Loucy (cell line): Measurements from ENCODE around the gene SYNE2.

ENCODE experiments used
- H2AFZ ChIP-seq: fragments of 200-600 bp; sonication (generic); 2 replicates; pipeline ENCODE4 v1.6.0; 2016; ENCODE audit warnings: antibody characterized with exemption, mild to moderate bottlenecking, low read length, moderate library complexity
- H3F3A ChIP-seq: fragments of 200-600 bp; 2 replicates; pipeline ENCODE4 v1.6.0; 2016; ENCODE audit warnings: antibody characterized with exemption, low read depth, mild to moderate bottlenecking
- H3K27me3 ChIP-seq: fragments of 200-600 bp; sonication (generic); 2 replicates; pipeline ENCODE4 v1.6.1; 2014; ENCODE audit warnings: low read length, mild to moderate bottlenecking; ENCODE audit not compliant: insufficient read depth, poor library complexity, severe bottlenecking
- H3K36me3 ChIP-seq: fragments of 200-600 bp; sonication (generic); 2 replicates; pipeline ENCODE4 v1.6.1; 2016; ENCODE audit warnings: low read length; ENCODE audit not compliant: insufficient read depth
- H3K4me1 ChIP-seq: fragments of 200-600 bp; sonication (generic); 2 replicates; pipeline ENCODE4 v1.5.1; 2014; ENCODE audit warnings: low read length, mild to moderate bottlenecking; ENCODE audit not compliant: insufficient read depth, poor library complexity, severe bottlenecking
- H3K4me2 ChIP-seq: fragments of 200-600 bp; sonication (generic); 2 replicates; pipeline ENCODE4 v1.6.0; 2014; ENCODE audit warnings: antibody characterized with exemption, low read length, low read depth, mild to moderate bottlenecking; ENCODE audit not compliant: poor library complexity, severe bottlenecking
- H3K4me3 ChIP-seq: fragments of 200-600 bp; sonication (generic); 2 replicates; pipeline ENCODE4 v1.5.1; 2014; ENCODE audit warnings: low read length, mild to moderate bottlenecking, mixed read lengths; ENCODE audit not compliant: poor library complexity, severe bottlenecking
- H3K79me2 ChIP-seq: fragments of 200-600 bp; sonication (generic); 2 replicates; pipeline ENCODE4 v1.6.1; 2014; ENCODE audit warnings: low read length; ENCODE audit not compliant: insufficient read depth
- H3K9ac ChIP-seq: fragments of 200-600 bp; sonication (generic); 2 replicates; pipeline ENCODE4 v1.6.0; 2014; ENCODE audit warnings: mild to moderate bottlenecking, low read depth, low read length, moderate library complexity; ENCODE audit not compliant: poor library complexity, severe bottlenecking
- H3K9me2 ChIP-seq: fragments of 200-600 bp; sonication (generic); replicated peaks from 2 replicates; pipeline ENCODE4 v1.6.1; 2016; ENCODE audit warnings: low read depth, low read length, mixed read lengths
- H3K9me3 ChIP-seq: fragments of 200-600 bp; sonication (generic); 2 replicates; pipeline ENCODE4 v1.6.1; 2014; ENCODE audit warnings: mild to moderate bottlenecking, antibody characterized with exemption, low read length, low read depth; ENCODE audit not compliant: insufficient read depth
- H4K20me1 ChIP-seq: fragments of 200-600 bp; sonication (generic); 2 replicates; pipeline ENCODE4 v1.6.0; 2014; ENCODE audit warnings: antibody characterized with exemption, low read length, mild to moderate bottlenecking; ENCODE audit not compliant: insufficient read depth, poor library complexity, severe bottlenecking
- CTCF ChIP-seq: fragments of 200-600 bp; sonication (generic); conservative IDR thresholded peaks from 2 replicates; pipeline ENCODE4 v1.5.1; 2014; ENCODE audit warnings: mild to moderate bottlenecking, antibody characterized with exemption, low read length
- EZH2phosphoT487 ChIP-seq: fragments of 200-600 bp; IDR thresholded peaks from 2 replicates; pipeline ENCODE4 v1.6.1; 2018; ENCODE audit warnings: antibody characterized with exemption, mild to moderate bottlenecking, moderate library complexity, borderline replicate concordance

SYNE2 gene

GRCh38 chr14:64266239-64266638 is 413.4 kb downstream of the SYNE2 start:
- Histone ChIP-seq H3K4me1 (peaks cover 8% of the 10 kb centered on the region), H4K20me1 (no peaks in the 10 kb centered on the region), H3K27me3 (no peaks in the 10 kb centered on the region), H3K36me3 (no peaks in the 10 kb centered on the region), H3F3A (no peaks in the 10 kb centered on the region), H3K9me2 (no peaks in the 10 kb centered on the region), H3K9me3 (no peaks in the 10 kb centered on the region), H2AFZ (peak overlapping the region; percentile 87), H3K4me3 (peak overlapping the region; percentile 5), H3K9ac (no peak overlapping the region), H3K4me2 (peak overlapping the region; percentile 35), H3K79me2 (no peaks in the 10 kb centered on the region)
- no peak for TF ChIP-seq CTCF
- no peak for TF ChIP-seq EZH2phosphoT487

- Histone ChIP-seq H3K79me2 (no peaks in the 10 kb centered on the region), H3K4me2 (no peak overlapping the region), H3K4me3 (no peak overlapping the region), H3K9ac (no peak overlapping the region), H3K9me2 (no peaks in the 10 kb centered on the region), H3K36me3 (no peaks in the 10 kb centered on the region), H3F3A (no peaks in the 10 kb centered on the region), H3K4me1 (peaks cover 3% of the 10 kb centered on the region), H3K9me3 (no peaks in the 10 kb centered on the region), H2AFZ (no peak overlapping the region), H3K27me3 (no peaks in the 10 kb centered on the region), H4K20me1 (no peaks in the 10 kb centered on the region)
- TF ChIP-seq EZH2phosphoT487 = no peak
- TF ChIP-seq CTCF = no peak
Measured at GRCh38 chr14:64272019-64272418, 419.2 kb downstream of the SYNE2 start.
